Activated gamma-delta T cell (primary cell): ENCODE data around the gene FGF14.
"Not testable (repeated sequence)": the region's sequence is repeated elsewhere in the genome, so short reads cannot be mapped to it uniquely, and the experiment has no call there.

Experiments used
- DNase-seq: peaks from one replicate; lab custom pipeline; 2025; lab: John Stamatoyannopoulos, UW

The FGF14 gene

DNA sequence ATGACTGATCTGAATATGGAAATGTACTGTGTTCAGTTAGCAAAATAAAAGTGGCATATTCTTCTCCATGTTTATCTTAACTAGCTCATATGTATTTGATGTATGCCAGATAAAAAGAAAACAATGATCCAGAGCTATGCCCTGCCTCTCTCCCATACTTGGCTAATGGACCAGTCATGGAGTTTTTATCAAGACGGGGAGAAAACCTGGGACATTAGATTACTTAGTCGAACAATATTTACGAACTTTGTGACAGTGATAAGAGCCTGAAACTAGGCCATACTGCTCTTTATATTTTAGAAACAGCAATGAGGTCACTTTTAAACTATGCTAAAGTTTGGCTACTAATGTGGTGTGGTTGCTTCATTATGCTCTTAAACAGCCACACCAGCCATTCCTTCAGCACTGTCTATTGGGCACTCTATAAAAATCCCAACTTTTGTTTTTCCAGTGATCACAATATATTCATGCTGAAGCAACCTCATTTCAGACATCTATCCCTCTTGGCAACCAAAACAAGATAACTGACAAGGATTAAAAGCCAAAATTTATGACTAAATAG, 265.0 kb downstream of the FGF14 start:
- DNase-seq, result no peak

DNA sequence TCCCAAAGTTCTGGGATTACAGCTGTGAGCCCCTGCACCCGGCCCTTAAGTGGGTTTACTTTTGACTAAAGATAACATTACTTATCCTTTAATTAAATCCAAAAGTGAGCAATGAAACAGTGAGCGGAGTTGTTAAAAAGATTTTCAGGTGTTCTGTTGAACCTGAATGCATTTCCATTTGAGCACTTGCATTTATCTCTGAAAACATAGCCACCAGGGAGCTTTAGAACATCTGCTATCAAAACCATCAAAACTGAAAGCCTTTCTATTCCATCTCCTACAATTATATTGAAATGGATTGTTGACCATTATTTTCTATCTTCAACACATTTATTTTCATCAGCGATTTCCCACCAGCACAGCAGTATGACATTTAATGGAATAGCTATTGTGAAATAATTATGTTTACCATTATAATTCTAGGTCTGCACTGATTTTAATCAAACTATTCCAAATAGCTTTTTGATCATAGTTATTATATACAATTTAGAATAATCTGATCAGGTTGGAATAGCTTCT, 269.0 kb downstream of the FGF14 start:
- no peak for DNase-seq

DNA sequence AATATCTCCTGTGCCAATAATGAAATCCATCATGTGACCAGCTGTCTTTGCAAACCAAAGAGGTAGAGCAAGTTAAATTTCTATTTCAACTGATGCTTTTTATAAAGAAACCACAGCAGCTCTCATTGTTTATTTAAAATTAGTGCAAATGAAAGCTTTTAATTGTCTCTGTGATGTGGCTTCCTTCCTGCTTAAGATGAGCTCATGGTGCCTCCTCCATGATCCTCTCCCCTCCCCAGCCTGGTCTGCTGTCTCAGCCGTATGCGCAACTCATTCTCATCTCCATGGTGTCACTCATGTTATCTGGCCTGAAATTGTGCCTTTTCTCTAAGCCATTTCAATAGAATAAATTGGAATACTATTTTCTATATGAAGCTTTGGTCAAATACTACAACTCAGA, 270.6 kb downstream of the FGF14 start:
- no peak for DNase-seq

DNA sequence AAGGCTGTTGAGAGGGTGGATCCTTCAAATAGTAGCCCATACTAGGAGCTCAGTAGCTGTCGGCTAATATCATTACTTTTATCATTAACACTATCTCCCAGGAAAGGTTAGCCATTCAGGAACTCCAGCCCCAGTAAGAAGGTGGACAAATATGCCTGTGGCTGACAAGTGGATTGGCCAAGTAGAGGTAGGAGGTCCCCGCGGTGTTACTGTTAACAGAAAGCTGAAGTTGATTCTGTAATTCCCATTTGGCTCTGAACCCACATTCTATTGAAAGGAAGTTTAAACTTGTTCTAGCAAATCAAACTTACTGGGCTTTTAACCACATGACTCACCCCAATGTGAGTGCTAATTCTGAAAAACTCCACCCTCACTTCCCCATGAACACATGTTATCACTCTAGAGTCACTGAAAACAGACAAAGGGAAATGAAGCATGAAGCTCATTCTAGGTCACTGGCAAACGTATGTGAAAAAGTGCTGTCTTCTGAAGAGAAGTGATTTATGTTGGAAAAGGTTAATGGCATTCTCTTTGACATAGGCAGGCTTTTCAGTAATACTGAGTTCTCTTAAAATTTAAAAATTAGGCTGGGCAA, 273.5 kb downstream of the FGF14 start:
- DNase-seq, result no peak

DNA sequence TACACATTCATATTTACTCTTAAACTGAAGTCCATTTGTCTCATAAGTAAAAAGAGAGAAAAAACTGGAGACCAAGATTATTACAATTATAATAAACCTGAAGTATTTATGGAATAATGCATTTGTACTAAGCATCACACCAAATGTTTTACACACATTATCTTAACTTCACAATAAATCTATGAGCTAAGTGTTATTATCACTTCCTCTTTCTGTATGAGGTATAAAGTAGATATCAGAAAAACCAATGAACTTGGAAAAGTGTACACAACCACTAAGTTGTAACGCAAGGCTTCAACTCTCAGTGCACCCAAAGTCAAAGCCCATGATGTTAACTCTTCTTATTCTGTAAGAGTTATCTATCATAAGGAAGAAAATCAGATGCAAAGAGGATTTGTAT, 274.7 kb downstream of the FGF14 start:
- DNase-seq, result no peak

DNA sequence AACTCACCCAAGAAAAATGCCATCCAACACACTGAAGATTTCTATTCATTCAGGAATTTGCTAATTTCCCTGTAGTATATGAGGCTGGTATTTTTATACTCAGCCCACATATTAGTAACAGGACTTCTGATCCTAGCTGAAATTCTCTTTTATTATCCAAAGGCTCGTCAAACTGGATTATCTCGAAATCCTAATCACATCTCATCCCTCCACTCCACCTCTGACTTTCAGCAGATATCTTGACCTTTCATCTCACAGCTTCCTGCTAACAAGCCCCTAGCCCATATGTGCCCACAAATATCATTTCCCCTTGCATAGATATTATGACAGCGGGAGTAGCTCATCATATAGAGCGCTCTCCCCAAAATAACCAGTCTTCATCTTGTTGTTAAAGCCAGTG, 279.7 kb downstream of the FGF14 start:
- no peak for DNase-seq

DNA sequence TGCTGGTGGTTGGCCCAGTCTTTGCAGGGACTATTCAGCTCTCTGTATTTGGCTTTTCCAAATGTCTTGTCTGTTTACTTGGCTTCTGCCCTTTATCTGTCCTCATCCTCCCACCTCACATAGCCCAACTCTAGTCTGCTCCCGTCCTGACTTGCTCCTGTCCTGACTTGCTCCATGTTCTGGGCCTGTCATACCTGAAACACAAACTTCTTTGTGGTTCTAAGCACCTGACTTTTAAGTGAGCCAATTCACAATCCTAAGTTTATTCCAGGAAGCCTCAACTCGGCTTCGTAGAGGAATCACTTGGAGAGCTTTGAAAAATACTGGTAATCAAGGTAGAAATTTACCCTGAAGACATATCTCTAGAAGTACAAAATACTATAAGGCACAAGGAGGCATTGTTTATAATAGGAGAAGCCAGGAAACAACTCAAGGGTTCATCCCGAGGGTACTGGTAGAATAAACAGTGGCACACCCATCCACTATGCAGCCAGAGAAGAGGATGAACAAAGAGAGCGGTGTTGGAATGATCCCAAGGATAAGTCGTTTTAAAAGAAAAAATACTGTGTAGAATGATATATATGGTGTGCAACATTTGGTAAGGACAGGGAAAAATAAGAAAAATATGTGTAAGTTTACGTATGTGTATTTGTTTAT, 284.5 kb downstream of the FGF14 start:
- no peak for DNase-seq

DNA sequence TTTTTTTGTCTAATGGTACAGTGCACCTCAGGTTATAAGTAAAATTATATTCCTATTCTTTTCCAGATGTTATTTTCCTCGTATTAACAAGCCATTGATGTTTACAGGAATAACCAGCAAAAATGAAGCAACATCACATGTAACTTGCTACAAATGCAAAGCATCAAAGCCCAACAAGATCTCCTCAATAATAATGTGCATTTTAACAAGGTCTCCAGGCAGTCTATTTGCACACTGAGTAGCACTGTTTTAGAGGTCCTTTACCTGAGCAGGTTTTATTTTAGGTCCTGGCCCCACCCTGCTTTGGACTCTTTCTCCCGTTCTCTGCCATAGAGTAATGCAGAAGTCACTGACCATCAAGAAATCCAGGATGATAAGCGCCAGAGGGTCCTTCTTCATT, 298.4 kb downstream of the FGF14 start:
- no peak for DNase-seq

DNA sequence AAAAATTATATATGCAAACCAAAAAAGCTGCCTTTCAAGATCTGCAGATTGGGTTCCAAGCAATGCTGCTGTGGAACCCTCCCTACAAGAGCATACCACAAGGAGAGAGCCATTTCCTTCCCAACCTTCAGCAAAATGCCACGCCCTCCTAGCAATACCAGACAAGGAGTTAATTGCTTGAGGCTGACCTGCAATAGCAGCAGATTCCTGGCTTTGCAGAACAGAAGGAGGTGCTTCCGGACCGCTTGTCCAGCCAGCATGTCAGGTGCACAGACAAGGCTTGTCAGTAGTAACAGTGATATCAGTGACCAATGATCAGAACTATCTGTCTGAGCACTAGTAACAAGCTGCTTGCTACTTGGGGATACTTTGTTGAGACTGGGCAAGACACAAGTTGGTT, 301.6 kb downstream of the FGF14 start:
- no peak for DNase-seq

DNA sequence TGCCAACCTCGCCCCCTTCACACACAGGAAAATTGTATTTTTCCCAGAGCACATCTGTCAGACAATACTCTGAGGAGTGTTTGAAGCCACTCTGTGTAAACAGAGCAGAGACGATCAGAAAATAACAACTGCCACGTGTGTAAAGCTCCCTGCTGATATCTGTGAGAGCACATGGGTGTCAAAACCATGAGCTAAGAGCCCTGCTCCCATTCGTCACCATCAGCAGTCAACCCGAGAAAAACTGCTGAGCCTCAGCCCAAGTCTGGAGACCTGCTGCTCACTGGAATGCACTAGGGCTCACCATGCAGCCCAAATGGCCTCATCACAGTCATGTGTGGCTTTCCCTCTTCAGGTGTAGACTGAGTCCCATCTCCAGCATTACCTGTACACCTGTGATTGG, 304.1 kb downstream of the FGF14 start:
- no peak for DNase-seq

DNA sequence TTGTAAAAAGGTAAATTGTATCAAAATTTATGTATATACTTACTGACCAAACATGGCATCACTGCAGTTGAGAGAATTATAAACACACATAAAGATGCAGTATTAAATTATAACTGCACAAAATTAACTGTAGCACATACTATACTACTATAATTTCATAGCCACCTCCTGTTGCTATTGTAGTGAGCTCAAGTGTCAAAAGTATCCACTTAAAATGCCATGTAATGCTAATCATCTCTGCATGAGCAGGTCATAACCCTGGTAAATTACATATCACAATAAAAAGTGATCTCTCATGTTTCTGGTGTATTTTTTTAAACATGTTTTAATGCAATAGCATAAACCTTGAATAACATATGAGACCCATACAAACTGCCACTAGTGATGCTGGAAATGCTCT, 308.6 kb downstream of the FGF14 start:
- DNase-seq, result not testable (repeated sequence)

DNA sequence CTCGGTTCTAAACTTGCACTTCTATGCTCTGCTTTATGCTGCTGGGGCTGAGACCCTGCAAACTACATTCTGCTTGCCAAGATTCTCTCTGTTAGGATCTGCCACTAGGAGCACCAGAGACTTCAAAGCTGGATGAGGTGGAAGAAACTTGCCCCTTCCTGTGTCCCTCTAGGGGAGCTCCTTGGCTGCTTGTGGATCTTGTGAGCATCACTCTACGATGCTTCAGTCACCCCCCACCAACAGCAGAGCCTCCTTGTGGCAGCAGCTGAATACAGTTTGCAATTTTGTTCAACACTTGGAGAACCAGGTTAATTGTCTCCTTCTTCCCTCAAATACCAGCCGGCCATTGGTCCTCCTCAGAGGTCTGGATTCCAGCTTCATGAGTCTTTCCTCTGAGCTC, 310.6 kb downstream of the FGF14 start:
- DNase-seq, result no peak

DNA sequence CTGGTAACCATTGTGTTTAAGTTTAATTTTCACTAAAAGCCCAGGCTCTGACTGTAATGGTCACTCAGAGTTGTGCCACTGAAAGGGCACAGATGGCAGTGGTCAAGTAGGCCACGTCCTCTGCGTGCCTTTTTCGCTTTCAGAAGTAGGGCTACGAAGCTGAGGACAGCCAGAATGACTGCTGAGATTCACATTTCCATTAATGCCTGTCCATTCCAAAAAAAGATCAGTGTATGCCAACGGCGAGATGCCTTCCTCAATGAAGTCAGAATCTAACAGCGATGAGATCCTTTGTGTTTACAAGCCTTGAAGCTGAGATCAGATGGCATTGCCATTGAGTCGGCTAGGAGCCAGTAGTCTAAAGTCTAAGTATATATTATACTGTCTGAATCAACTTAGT, 311.3 kb downstream of the FGF14 start:
- DNase-seq, result no peak

DNA sequence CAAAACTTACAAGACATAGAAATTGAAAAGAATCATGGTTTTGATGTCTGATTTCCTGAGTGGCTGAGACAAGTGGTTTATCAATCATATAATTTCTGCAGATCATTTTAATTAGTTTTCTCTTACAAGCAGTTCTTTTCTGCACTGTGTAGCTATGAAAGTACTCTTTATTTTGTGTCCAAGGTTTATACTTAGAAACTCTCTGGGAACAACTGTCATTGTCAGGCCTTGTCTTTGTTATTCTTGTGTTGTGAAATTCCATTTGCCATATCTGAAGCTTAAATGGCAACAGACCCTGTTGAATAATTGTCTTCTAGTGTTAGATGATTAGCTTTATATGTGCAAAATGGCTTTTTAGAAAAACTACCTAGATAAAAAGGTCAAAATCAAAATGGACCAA, 312.1 kb downstream of the FGF14 start:
- DNase-seq, result no peak

DNA sequence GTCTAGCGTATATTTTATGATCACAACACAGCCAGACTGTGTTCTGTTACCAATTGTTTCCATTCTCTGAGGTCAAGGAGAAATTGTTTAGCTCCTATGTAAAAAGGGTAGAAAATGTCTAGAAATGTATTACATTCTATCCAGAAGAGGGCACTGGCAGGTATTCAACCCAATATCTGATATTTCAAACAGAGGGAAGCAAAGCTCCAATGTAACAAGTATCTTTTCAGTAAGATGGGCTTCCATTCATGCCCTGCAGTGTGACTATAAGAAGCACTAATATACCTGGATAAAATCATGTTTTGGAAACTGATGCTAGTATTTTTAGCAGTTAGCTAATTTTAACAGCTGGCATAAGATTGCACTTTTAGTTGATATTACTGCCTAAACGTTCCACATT, 312.7 kb downstream of the FGF14 start:
- DNase-seq, result no peak

DNA sequence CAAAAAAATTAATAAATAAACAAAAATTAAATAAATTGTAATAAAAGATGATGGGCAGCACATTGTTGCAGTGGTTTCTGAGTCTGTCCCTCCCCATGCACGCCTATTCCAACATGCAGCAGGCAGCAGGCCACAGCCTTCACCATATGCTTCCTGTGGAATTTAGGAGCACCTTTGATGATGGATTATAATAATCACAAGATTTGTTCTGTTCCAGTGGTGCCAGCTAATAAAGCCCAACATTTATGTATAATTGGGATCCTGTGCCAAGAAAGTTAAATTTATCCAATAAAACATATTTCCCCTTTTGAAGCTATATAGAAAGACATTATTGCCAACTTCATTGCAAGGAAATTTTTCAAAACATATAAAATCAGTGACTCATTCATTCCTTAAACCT, 328.6 kb downstream of the FGF14 start:
- DNase-seq, result no peak

DNA sequence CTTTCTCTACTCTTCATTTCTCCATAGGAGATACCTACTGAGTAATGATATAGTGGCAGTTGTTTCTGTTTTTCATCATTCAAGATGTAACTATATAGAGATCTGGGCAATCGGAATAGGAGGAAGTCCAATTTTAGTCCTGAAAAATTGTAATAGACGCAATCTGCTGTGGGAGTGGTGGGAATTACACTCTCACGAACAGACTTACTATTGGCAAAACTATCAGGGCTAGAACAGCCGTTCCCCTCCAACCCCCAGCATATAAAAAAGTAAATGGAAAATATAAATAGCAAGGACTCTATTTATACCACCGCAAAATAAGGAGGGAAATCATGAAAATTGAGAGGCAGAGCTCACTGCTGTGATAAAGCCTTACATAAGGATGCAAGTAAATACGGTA, 330.1 kb downstream of the FGF14 start:
- DNase-seq, result no peak

DNA sequence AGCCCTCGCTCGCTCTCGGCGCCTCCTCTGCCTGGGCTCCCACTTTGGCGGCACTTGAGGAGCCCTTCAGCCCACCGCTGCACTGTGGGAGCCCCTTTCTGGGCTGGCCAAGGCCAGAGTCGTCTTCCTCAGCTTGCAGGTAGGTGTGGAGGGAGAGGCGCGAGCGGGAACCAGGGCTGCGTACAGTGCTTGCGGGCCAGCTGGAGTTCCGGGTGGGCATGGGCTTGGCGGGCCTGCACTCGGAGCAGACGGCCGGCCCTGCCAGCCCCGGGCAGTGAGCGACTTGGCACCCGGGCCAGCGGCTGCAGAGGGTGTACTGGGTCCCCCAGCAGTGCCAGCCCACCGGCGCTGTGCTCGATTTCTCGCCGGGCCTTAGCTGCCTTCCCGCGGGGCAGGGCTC, 333.5 kb downstream of the FGF14 start:
- DNase-seq, result not testable (repeated sequence)

DNA sequence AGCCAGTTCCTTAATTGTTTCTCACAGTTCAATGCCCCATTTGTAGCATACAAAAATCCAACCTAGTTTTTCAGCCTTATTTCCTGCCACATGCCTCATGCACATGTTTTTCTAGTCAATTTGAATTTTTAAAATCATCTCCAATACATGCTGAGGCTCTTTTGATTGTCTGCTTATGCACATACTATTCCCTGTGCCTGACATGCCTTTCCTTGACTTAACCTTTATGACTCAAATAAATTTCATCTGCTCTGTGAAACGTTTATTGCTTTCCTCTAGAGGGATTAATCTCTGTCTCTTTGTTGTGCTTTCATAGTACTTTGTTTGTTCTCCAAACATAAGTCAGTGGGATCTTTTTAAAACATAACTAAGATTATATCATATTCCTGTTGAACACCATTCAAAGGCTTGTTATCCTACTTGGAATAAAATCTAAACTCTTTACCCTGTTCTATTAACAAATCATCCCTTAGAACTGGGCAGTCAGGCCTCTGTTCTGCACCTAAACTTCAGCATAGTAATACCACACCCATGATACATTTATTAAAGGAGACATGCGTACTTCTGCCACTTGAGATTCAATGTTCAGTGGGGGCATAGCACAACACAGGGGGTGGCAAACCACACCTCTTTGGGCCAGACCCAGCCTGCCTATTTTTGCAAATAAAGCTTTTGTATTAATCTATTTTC, 346.6 kb downstream of the FGF14 start:
- DNase-seq, result no peak

DNA sequence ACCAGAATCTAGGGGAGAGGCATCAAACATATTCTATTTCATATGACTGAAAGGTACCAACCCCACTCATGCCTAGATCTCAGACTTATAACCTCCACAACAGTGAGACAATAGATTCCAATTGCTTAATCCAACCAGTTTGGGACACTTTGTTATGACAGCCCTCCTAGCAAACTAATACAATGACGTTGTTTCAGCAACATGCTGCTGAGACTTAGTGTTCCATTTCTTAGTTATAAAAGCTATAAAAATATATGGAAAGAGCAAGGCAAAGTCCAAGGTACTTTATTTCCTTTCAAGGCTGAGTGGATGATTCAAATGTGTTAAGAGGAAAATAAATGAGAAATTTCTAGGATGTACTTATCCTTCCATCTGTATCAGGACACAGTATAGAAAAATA, 352.0 kb downstream of the FGF14 start:
- DNase-seq, result no peak

DNA sequence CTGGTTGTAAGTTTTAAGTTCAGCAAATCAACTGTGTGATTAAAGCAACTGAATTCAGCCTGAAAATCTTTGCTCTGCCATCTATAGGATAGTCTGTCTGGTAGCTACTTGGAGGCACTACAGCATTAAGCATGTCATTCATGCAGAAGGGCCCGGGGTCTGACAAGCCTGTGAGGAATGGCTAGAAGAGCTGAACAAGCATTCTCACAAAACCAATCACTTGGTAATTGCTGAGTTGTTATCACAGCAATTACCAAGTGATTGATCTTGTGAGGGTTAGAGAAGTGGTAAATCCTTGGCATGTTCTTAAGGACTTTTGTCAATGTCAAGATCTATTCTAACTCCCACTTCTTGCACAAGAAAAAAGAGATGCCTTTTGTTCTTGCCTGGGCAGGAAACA, 356.1 kb downstream of the FGF14 start:
- DNase-seq, result no peak

DNA sequence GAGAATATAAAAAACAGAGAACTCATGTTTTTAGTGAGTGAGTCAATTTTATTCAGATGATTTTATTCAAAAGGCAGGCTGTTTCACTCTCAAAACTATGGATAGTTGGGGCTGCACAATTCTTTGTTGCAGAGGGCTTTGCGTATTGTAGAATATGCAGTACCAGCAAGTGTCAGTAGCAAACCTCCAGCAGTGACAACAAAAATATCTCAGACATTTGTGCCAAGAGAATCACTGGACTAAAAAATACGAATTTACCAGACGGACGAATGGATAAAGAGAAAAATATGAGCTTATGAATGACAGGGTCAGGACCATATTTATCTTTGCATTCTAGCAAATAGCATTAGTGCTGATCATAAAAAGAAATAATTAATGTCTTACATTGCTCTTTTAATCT, 359.1 kb downstream of the FGF14 start:
- no peak for DNase-seq

DNA sequence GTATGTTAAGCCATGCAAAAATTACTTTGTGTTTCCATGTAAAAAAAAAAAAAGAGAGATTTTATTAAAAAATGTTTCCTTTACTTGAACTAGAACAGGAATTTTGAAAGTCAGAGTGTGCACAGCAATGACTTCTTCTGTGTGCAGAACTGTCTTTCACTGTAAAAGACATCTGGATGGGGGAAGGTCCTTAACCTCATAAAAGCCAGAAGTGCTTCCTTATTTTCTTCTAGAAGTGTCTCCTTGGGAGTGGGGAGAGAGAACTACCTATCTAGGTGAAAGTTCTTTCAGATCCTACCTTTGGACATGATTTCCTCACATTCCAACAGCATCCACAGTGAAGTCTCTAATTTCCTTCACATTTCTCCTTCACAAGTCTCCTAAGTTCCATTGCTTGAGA, 360.3 kb downstream of the FGF14 start:
- no peak for DNase-seq
